GM12878 (cell line): ENCODE measurements around the gene TTLL1. TPM values are rescaled to one million over a fixed set of nuclear protein-coding genes. Genes with fewer than 3 reads are reported as not detected.
A peak's percentile ranks its signal among the peaks of the same experiment; 100 is the strongest.

Experiments used
- ATAC-seq: fragments of 200-7000 bp; cut with Tn5 transposase; 3 replicates; pipeline ENCODE4 v1.9.1; 2020; ENCODE audit warnings: mild to moderate bottlenecking, moderate library complexity
- BruUV-seq: library from RNA; stranded (reverse); fragments of 400-500 nt; replicated peaks from 2 replicates; lab custom pipeline; 2021; lab: Mats Ljungman, UMichigan
- CTCF ChIA-PET: fragments of 300-600 bp; sonication (Branson Sonifier 250); formaldehyde crosslinking; extraction: SDS; loops from one replicate; lab custom pipeline; 2021; ENCODE audit warnings: inconsistent platforms; lab: Yijun Ruan, JAX
- POLR2A ChIA-PET: fragments of 350-600 bp; formaldehyde crosslinking; extraction: SDS; loops from one replicate; lab custom pipeline; 2021; ENCODE audit warnings: inconsistent platforms; lab: Charles Lee
- RAD21 ChIA-PET: fragments of 300-600 bp; sonication (Branson Sonifier 250); formaldehyde crosslinking; loops from one replicate; lab custom pipeline; 2023; ENCODE audit warnings: antibody characterized with exemption; ENCODE audit not compliant: unreplicated experiment; lab: Charles Lee
- SMC1A ChIA-PET: fragments of 300-600 bp; sonication (Branson Sonifier 250); formaldehyde crosslinking; loops from one replicate; lab custom pipeline; 2023; ENCODE audit not compliant: unreplicated experiment, uncharacterized antibody; lab: Charles Lee
- DNase-seq: peaks from one replicate; pipeline ENCODE4 v3.0.0-alpha.2; 2011; ENCODE audit warnings: low read depth, low spot score
- FAIRE-seq: peaks from 3 replicates; lab custom pipeline; 2011; peaks lifted over from hg19 to GRCh38; lab: Jason Lieb, UNC
- H2AFZ ChIP-seq: 2 replicates; pipeline ENCODE4 v1.6.0; 2011; ENCODE audit warnings: low read depth, low read length, control low read depth; ENCODE audit not compliant: control insufficient read depth
- H3K27ac ChIP-seq: 2 replicates; pipeline ENCODE4 v1.5.1; 2011; ENCODE audit warnings: control low read depth; ENCODE audit not compliant: control insufficient read depth, insufficient read depth
- H3K27me3 ChIP-seq, 2 experiments: replicated peaks in 1 of 2; 2 replicates each; pipeline versions ENCODE4 v1.6.0 to v1.6.1; 2011; ENCODE audit warnings: low read length in 1 of 2; ENCODE audit not compliant: control insufficient read depth in 2 of 2, insufficient read depth in 2 of 2
- H3K36me3 ChIP-seq, 2 experiments: 2 replicates each; pipeline ENCODE4 v1.5.1; 2011; ENCODE audit warnings: low read length in 1 of 2; ENCODE audit not compliant: control insufficient read depth in 2 of 2, insufficient read depth in 2 of 2
- H3K4me1 ChIP-seq: 2 replicates; pipeline ENCODE4 v1.6.1; 2011; ENCODE audit warnings: mild to moderate bottlenecking, low read length, moderate library complexity, mixed read lengths; ENCODE audit not compliant: control insufficient read depth, insufficient read depth
- H3K4me2 ChIP-seq: 2 replicates; pipeline ENCODE4 v1.6.0; 2011; ENCODE audit warnings: control low read depth; ENCODE audit not compliant: control insufficient read depth, insufficient read depth
- H3K4me3 ChIP-seq: fragments of 200-600 bp; sonication (generic); 2 replicates; pipeline ENCODE4 v1.5.1; 2016
- H3K79me2 ChIP-seq: 2 replicates; pipeline ENCODE4 v1.6.0; 2011; ENCODE audit warnings: low read length; ENCODE audit not compliant: control insufficient read depth, insufficient read depth
- H3K9ac ChIP-seq: 2 replicates; pipeline ENCODE4 v1.8.0; 2011; ENCODE audit warnings: low read length, control low read depth, mixed read lengths; ENCODE audit not compliant: control insufficient read depth, insufficient read depth
- H3K9me3 ChIP-seq: replicated peaks from 3 replicates; pipeline ENCODE4 v1.5.1; 2011; ENCODE audit warnings: mild to moderate bottlenecking, low read length; ENCODE audit not compliant: control insufficient read depth, insufficient read depth
- H4K20me1 ChIP-seq: 2 replicates; pipeline ENCODE4 v1.6.0; 2011; ENCODE audit not compliant: control insufficient read depth, insufficient read depth
- EED ChIP-seq: sonication (generic); IDR thresholded peaks from 2 replicates; pipeline ENCODE4 v1.6.1; 2016; ENCODE audit warnings: antibody characterized with exemption, low read depth
- IKZF1 ChIP-seq: fragments of 450-650 bp; conservative IDR thresholded peaks from 2 replicates; pipeline ENCODE4 v1.6.1; 2017; ENCODE audit warnings: antibody characterized with exemption, mild to moderate bottlenecking
- IKZF2 ChIP-seq, 2 experiments: fragments of 450-650 bp; IDR thresholded peaks; 2 replicates each; pipeline ENCODE4 v1.6.1; 2017; ENCODE audit warnings: mild to moderate bottlenecking in 2 of 2, moderate library complexity in 2 of 2
- RELA ChIP-seq: fragments of 450-650 bp; IDR thresholded peaks from 2 replicates; pipeline ENCODE4 v1.8.0; 2014; ENCODE audit warnings: borderline replicate concordance; ENCODE audit not compliant: partially characterized antibody
- RUNX3 ChIP-seq: IDR thresholded peaks from 2 replicates; pipeline ENCODE4 v1.6.1; 2012; ENCODE audit warnings: low read length, inconsistent platforms
- SIX5 ChIP-seq: IDR thresholded peaks from 2 replicates; pipeline ENCODE4 v1.6.1; 2011; ENCODE audit warnings: mild to moderate bottlenecking, low read depth, low read length, moderate library complexity; ENCODE audit not compliant: severe bottlenecking
- SPI1 ChIP-seq: IDR thresholded peaks from 2 replicates; pipeline ENCODE4 v1.6.1; 2011; ENCODE audit warnings: low read depth, mild to moderate bottlenecking, low read length, moderate library complexity, borderline replicate concordance; ENCODE audit not compliant: insufficient read depth
- SUZ12 ChIP-seq: fragments of 200-600 bp; sonication (generic); IDR thresholded peaks from one replicate; pipeline ENCODE4 v1.6.1; 2018; ENCODE audit warnings: antibody characterized with exemption, mild to moderate bottlenecking; ENCODE audit not compliant: unreplicated experiment
- WGBS: methylation state at CpG from one replicate; pipeline ENCODE4 v1.1.6; 2016; ENCODE audit warnings: low lambda C conversion rate; ENCODE audit not compliant: insufficient replicate concordance, insufficient coverage; ENCODE audit errors: missing lambda C conversion rate; 5-methylcytosine and 5-hydroxymethylcytosine counted together
- in situ Hi-C: fragments of 300-500 bp; cut with MboI; formaldehyde crosslinking; loops from 9 replicates; pipeline ENCODE4 v1.14.3; 2018; ENCODE audit warnings: mixed read lengths
- intact Hi-C: fragments of 100-400 bp; cut with micrococcal nuclease; formaldehyde crosslinking; loops from one replicate; pipeline ENCODE4 v1.14.2; 2022; ENCODE audit not compliant: unreplicated experiment
- polyA plus RNA-seq, 11 experiments: library from polyadenylated mRNA; depleted of rRNA in 4 of 11; unstranded in 6 of 11; stranded (reverse) in 5 of 11; fragments of >200 nt; fragmentation: Nextera tagmentation in 4 of 11; fragmentation: Illumina TruSeq in 1 of 11; extraction: Ambion mirVana in 4 of 11; extraction: Trizol in 1 of 11; gene quantifications; 1 replicate in 1 of 11; 2 replicates in 10 of 11; pipeline versions ENCODE4 v1.2.1 to v1.2.3, GENCODE V29; 2011 to 2016; ENCODE audit warnings: inconsistent platforms in 2 of 11, missing spikeins in 2 of 11, low read depth in 1 of 11
- total RNA-seq, 4 experiments: library from RNA; depleted of rRNA in 3 of 4; stranded (reverse); fragments of >200 nt in 3 of 4; fragmentation: Illumina TruSeq in 1 of 4; extraction: Trizol in 1 of 4; gene quantifications; 2 replicates each; pipeline versions ENCODE4 v1.2.1 to v1.2.3, GENCODE V29; 2013 to 2021

Gene TTLL1
- total and polyA plus RNA-seq, 10 of the 15 experiments (the other 5 are each of a cell fraction or from before 2014, with no cell fraction given), result 0.39 to 4.8 (median 3.2) TPM

DNA sequence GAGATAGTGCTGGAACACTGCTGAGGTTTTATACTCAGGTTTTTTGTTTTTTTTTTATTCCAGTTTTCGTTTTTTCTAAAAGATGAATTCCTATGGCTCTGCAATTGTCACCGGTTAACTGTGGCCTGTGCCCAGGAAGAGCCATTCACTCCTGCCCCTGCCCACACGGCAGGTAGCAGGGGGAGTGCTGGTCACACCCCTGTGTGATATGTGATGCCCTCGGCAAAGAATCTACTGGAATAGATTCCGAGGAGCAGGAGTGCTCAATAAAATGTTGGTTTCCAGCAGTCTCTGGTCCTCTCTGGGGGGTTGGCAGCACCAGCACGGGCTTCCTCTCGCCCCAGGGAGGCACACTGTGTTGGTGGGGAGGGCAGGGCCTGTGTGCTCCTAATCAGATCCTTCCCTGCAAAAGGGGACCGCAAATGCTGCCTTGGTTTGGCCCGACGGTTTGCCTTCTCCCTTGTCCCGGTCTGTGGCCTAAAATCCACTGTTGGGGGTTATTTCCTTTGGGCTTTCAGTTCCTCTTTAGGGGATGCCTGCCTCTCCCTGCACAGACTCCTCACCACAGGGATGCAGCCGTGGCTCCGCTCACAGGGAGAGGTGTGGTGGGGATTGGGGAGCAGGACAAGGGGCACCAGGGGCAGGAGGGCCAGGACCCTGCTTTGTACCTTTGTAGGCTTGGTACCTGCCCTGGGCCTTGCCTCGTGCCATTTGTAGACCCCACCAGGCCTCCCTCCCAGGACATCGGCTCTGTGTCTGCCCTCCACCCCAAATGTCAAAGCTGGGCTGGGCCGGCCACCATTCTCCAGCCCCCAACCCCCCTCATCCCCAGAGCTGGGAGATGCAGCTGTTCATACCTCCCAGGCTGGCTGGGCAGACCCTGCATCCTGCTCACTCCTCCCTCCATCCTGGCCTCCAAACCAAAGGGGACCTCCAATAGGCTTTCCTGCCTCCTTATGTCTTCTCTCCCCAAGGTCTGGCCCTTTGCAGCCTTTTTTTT, 40.5 kb upstream of the TTLL1 start:
- Histone ChIP-seq H3K27me3 (no peaks in the 10 kb centered on the region), H3K79me2 (no peaks in the 10 kb centered on the region), H2AFZ (no peak overlapping the region), H3K27ac (no peak overlapping the region), H3K4me1 (peaks cover 31% of the 10 kb centered on the region), H3K4me2 (no peak overlapping the region), H3K4me3 (no peak overlapping the region), H4K20me1 (no peaks in the 10 kb centered on the region), H3K9ac (no peak overlapping the region), H3K36me3 (peaks cover 4% of the 10 kb centered on the region in 2 experiments), H3K9me3 (no peaks in the 10 kb centered on the region)
- ChIA-PET RAD21 (interaction anchor here (0.6 kb wide), 1 partner anchor 99 kb away, joined by 4 read pairs; no protein-coding TSS in a partner anchor), POLR2A (interaction anchor here (0.7 kb wide), 1 partner anchor 10 kb away, joined by 14 read pairs; no protein-coding TSS in a partner anchor), CTCF (interaction anchor here (0.6 kb wide), 1 partner anchor 55 kb away, joined by 4 read pairs; no protein-coding TSS in a partner anchor), SMC1A (no interaction called here)
- 65% methylated on average over 16 of the region's 16 CpGs for WGBS
- no TSS peak for BruUV-seq
- intact Hi-C loops, result no loop called here
- FAIRE-seq (no peak), ATAC-seq (no peak), DNase-seq (no peak)
- TF ChIP-seq SUZ12, result no peak
- no peak for TF ChIP-seq RELA
- TF ChIP-seq IKZF1, result peak; percentile 38
- peak; percentile 75 for TF ChIP-seq SPI1
- TF ChIP-seq EED, result peak; percentile 70
- no peak for TF ChIP-seq SIX5
- TF ChIP-seq RUNX3, result peak; percentile 19; the same call in 1 of the 2 replicates
- TF ChIP-seq IKZF2 (IDR thresholded peaks at IDR 0.05), result 0 out of 4 replicates have a peak, but pooled peaks of 1 of the 2 experiments have one; percentile 16
- in situ Hi-C loops, result no loop called here
